GM12892 (cell line): Measurements from ENCODE around the gene CD1D.

Source experiments
- POLR2A ChIP-seq: IDR thresholded peaks from 2 replicates; pipeline ENCODE4 v1.6.1; 2011; ENCODE audit warnings: low read depth, low read length, control low read depth
- POLR2AphosphoS5 ChIP-seq: IDR thresholded peaks from 2 replicates; pipeline ENCODE4 v1.6.1; 2011; ENCODE audit warnings: low read depth, low read length, control low read depth
- TAF1 ChIP-seq: IDR thresholded peaks from 2 replicates; pipeline ENCODE4 v1.6.1; 2011; ENCODE audit warnings: low read depth, mild to moderate bottlenecking, control low read depth, low read length, borderline replicate concordance

DNA sequence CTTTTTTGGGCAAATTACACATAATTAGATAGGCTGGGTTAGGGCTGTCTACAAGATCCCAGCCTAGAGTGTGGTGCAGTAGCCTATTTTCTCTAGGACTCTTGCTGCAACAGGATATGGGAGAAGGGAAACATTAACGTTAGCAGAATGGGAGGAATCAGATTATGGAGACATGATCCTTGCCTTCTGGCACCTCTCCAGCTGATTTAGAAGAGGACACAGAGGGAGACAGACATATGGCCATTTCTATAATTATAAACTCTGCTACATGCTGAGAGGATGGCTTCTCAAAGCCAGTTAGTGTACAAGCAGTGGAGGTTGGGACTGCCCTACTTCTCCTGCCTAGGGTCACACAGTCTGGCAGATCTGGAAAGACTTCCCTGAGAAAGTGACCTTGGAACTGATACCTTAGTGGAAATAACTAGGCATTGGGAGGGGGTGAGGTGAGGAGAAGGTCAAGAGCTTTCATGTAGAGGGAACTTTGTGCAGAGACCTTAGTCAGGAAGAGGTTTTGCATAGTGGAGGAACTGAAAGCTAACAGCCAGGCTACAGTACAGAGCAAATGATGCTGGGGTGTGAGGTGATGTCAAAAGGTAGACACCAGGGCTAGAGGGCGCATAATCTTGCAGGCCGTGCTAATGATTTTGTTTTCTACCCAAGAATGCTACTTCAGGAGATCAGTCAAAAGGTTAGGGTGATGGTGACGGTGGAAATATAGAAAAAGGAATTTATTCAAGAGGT, 1.2 kb upstream of the CD1D start:
- TF ChIP-seq POLR2AphosphoS5 (no peak), POLR2A (no peak), TAF1 (no peak)
